ENCODE data around the gene TMED10.
"Not testable (repeated sequence)": the region's sequence is repeated elsewhere in the genome, so short reads cannot be mapped to it uniquely, and the experiment has no call there.

Gene TMED10

DNA sequence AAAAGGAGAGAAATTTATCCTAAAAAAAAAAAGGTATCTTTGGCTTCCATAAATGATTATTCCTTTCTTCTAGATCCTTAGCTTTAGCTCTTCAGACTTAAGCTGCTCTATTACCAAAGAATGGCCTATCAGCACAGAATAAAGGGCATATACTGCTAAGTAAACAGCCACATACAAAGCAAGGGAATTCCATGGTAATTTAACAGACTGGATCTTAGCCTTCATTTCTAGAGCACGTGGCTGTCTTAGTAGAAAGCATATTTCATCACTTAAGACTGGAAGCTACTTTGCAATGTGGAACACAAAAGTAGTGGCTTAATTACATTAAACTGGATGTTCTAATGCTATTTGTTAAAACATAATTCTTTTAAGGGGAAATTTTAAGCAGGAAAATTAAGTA is 23.1 kb downstream of the TMED10 start:
- DNase-seq (ENCODE audit: low read depth) = no peak
- TF ChIP-seq, protein P1, sequence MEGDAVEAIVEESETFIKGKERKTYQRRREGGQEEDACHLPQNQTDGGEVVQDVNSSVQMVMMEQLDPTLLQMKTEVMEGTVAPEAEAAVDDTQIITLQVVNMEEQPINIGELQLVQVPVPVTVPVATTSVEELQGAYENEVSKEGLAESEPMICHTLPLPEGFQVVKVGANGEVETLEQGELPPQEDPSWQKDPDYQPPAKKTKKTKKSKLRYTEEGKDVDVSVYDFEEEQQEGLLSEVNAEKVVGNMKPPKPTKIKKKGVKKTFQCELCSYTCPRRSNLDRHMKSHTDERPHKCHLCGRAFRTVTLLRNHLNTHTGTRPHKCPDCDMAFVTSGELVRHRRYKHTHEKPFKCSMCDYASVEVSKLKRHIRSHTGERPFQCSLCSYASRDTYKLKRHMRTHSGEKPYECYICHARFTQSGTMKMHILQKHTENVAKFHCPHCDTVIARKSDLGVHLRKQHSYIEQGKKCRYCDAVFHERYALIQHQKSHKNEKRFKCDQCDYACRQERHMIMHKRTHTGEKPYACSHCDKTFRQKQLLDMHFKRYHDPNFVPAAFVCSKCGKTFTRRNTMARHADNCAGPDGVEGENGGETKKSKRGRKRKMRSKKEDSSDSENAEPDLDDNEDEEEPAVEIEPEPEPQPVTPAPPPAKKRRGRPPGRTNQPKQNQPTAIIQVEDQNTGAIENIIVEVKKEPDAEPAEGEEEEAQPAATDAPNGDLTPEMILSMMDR (conservative IDR thresholded peaks at IDR 0.05; ENCODE audit: low read depth, low read length) = no peak
- H3K4me3 ChIP-seq (ENCODE audit: low read depth, low read length) = no peak overlapping the region

DNA sequence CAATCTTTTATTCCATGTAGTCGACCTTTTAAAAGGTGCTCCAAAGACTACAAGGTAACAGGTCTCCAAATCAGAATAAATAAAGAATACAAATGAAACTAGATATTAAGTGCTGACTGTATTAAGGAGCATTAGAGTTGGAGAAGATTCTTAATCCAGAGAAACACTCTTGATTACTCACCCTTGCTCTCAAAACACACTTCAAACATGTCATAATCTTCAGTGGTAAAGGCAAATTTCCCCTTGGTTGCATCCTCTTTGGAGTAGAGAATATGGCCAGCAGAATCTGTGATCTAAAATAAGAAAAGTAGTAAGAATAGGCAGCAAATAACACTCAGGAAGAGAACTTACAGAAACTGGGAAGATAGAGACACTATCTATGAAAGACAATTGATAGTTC is 24.6 kb downstream of the TMED10 start:
- no peak for DNase-seq (ENCODE audit: low read depth)
- TF ChIP-seq, protein P1 (conservative IDR thresholded peaks at IDR 0.05; ENCODE audit: low read depth, low read length) = no peak
- H3K4me3 ChIP-seq (ENCODE audit: low read depth, low read length) = no peak overlapping the region

DNA sequence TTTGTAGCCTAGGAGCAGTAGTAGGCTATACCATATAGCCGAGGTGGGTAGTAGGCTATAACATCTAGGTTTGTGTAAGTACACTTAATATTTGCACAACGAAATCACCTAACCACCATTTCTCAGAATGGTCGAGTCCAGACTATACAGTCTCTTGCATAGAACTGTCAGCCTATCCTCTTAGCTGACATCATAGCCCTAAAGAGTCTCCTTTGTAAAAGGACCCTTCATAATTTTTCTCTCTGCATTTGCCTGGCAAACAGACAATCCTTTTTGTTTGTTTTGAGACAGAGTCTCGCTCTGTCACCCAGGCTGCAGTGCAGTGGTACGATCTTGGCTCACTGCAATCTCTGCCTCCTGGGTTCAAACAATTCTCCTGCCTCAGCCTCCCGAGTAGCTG is 25.8 kb downstream of the TMED10 start:
- not testable (repeated sequence) for DNase-seq (ENCODE audit: low read depth)

DNA sequence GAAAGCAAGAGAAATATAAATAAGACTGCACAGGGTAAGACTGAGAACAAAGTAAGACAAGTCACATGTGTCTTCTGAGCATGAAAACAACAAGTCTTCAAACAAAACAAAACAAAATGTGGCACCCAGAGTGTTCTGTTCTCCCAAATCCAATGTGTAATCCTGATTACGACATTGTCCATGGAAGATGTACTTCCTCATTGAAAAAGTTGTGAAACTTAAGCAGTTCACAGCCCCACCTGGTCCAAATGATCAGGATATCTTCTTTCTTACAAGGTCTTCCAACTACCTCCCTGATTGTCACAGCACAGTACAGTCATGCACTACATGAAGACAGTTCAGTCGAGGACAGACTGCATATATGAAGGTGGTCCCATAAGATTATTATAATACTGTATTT is 26.3 kb downstream of the TMED10 start:
- no peak overlapping the region for H3K4me3 ChIP-seq (ENCODE audit: low read depth, low read length)
- TF ChIP-seq, protein P1 (conservative IDR thresholded peaks at IDR 0.05; ENCODE audit: low read depth, low read length) = no peak
- DNase-seq (ENCODE audit: low read depth) = no peak

More for the DNA sequence above, 25.8 kb downstream of the TMED10 start:
- H3K4me3 ChIP-seq (ENCODE audit: low read depth, low read length) = not testable (repeated sequence)

DNA sequence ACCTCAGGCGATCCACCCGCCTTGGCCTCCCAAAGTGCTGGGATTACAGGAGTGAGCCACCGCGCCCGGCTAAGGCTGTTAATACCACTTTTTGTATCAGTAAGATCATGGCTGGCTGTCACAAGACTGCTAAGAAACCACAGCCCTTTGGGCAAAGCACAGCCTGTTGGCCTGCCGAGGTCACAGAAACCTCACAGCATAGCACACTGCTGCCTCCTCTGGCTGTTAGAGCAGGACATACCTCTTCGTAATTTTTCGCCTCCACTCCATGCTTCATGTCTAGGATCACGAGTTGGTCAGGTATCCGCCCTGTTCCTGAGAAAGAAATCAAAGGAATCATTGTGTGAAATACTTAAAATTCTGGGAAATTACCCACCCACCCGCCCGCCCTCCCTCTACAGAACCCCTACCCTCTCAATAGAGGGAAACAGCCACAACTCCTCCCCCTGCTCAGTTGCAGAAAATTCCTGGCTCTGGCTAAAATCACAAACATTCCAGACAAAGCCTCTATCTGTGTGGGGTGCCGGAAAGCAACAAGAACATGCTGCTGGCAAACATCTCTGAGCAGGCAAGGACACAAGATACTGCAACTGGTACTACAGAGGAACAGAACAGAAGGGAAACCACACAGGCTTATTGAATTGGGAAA is 28.9 kb downstream of the TMED10 start:
- peak; percentile 99 for DNase-seq (ENCODE audit: low read depth)
- TF ChIP-seq, protein P1 (conservative IDR thresholded peaks at IDR 0.05; ENCODE audit: low read depth, low read length) = peak; percentile 81
- peak overlapping the region; percentile 8 for H3K4me3 ChIP-seq (ENCODE audit: low read depth, low read length)

DNA sequence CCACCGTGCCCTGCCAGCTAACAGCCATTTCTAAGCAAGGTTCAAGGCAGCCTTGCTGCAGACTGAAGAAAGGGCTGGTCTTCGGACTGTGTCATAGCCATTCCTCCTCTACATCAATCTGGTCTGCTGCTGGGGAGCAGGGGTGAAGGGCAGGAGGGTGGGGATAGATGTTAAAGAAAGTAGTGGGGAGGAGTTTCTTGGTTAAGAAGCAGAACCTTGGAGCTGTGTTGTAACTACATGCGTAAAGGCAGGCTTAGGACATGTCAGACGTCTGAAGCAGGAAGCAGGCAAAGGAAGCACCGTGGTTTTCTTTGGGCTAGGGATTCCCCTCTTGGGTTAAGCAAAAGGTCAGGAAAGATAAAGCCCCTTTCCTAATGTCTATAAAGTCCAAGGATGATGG is 31.5 kb downstream of the TMED10 start:
- TF ChIP-seq, protein P1 (conservative IDR thresholded peaks at IDR 0.05; ENCODE audit: low read depth, low read length) = no peak
- DNase-seq (ENCODE audit: low read depth) = peak; percentile 79
- H3K4me3 ChIP-seq (ENCODE audit: low read depth, low read length) = no peak overlapping the region

DNA sequence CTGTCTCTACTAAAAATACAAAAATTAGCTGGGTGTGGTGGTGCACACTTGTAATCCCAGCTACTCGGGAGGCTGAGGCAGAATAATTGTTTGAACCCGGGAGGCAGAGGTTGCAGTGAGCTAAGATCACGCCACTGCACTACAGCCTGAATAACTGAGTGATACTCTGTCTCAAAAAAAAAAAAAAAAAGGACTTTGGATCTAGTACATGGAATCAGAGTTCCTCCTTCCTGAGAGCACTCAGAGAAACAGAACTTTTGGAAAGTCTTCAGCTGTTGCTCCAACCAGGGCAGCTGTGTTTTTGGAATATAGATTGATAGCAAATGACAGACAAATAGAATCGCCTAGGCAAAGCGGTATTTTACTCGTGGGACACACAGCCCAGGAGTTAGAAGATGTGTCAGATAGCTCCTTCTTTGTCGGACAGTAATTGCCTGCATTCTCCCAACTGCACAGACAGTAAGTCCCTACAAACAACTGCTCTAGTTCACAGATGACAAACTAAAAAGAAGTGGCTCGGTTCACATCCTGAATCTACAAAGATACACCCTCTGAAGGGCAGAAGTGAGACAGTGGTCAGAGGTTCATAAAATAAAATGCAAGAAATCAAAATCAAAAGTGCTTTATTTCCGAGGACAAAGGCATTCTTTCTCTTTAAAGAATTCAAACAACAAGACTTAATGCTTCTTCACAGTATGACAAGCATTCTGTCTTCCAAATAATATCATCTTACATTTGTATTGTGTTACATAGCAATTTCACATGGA is 32.5 kb downstream of the TMED10 start:
- no peak overlapping the region for H3K4me3 ChIP-seq (ENCODE audit: low read depth, low read length)
- TF ChIP-seq, protein P1 (conservative IDR thresholded peaks at IDR 0.05; ENCODE audit: low read depth, low read length) = no peak
- no peak for DNase-seq (ENCODE audit: low read depth)

Measured in choroid plexus epithelial cell (primary cell).